Right atrium auricular region (tissue), 2 donors: ENCODE data around the gene CPED1. TPM values are rescaled to one million over a fixed set of nuclear protein-coding genes. Genes with fewer than 3 reads are reported as not detected.

ENCODE experiments used
- DNase-seq: peaks from one replicate; pipeline ENCODE4 v3.0.0-alpha.2; 2019; ENCODE audit warnings: low spot score
- H3K27ac ChIP-seq, 2 donors: fragments of 200-600 bp; sonication (generic); 1 replicate in 1 of 2; 2 replicates in 1 of 2; pipeline ENCODE4 v1.5.1; 2016 to 2019
- H3K27me3 ChIP-seq, 2 donors: fragments of 200-600 bp; sonication (generic); one replicate each; pipeline versions ENCODE4 v1.5.1 to v1.6.0; 2017 to 2019
- H3K36me3 ChIP-seq: fragments of 200-600 bp; sonication (generic); one replicate; pipeline ENCODE4 v1.5.1; 2016
- H3K4me1 ChIP-seq, 2 donors: fragments of 200-600 bp; sonication (generic); one replicate each; pipeline versions ENCODE4 v1.5.1 to v1.6.0; 2017 to 2019
- H3K4me3 ChIP-seq, 2 donors: fragments of 200-600 bp; sonication (generic); 1 replicate in 1 of 2; 2 replicates in 1 of 2; pipeline ENCODE4 v1.5.1; 2017 to 2019; ENCODE audit warnings: mild to moderate bottlenecking in 1 of 2, moderate library complexity in 1 of 2
- H3K9me3 ChIP-seq, 2 donors: fragments of 200-600 bp; sonication (generic); one replicate each; pipeline ENCODE4 v1.5.1; 2019
- CTCF ChIP-seq, 2 donors: fragments of 200-600 bp; sonication (generic); IDR thresholded peaks; one replicate each; pipeline ENCODE4 v1.5.1; 2019; ENCODE audit warnings: antibody characterized with exemption in 2 of 2
- total RNA-seq, 2 donors: library from RNA; depleted of rRNA; stranded (reverse); fragments of >200 nt; gene quantifications; one replicate each; pipeline ENCODE4 v1.1.0, GENCODE V29; 2016

Gene CPED1
- total RNA-seq, 2 donors from 2014 or later, result 13.8 to 19.0 TPM

DNA sequence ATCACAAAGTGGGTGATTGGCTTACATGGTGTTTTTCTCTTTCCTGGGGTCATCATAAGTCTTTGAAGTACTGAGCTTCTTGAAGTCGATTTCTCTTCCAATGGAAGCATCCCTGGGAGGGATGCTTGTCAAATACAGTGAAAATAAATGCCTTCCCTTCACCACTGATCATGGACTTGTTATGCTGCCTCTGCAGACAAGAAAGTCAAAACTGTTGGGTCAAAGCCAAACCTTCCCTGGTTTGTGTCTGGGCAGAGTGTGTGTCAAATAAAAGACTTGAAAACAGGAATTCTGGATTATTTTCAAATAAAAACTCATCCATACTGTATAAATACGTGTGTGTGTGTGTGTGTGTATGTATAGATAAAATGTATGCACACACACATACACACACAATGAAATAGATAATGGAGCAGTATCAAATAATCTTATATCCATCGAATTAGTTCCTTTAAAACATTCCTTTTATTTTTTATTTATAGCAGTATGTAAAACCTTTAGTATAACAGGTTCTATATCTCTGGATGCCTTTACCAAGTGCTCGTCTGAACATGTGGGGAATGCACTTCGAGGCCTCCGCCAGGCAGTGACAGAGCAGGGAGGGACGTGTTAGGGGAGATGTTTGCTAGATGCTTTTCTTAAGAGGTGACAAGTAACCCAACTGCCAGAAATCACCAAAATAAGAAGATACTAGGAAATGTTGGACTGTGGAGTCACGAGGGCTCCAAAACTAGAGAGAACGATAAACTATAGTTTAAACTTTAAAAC is 313.1 kb downstream of the CPED1 start:
- TF ChIP-seq CTCF (IDR thresholded peaks at IDR 0.05), result no peak

GRCh38 chr7:121302214-121302745 is 313.8 kb downstream of the CPED1 start:
- Histone ChIP-seq H3K4me1 (no peaks in the 10 kb centered on the region), H3K27me3 (no peaks in the 10 kb centered on the region), H3K9me3 (no peaks in the 10 kb centered on the region), H3K36me3 (no peaks in the 10 kb centered on the region), H3K4me3 (no peak overlapping the region), H3K27ac (no peak overlapping the region)
- TF ChIP-seq CTCF (IDR thresholded peaks at IDR 0.05), result no peak
- DNase-seq, result no peak

More for the DNA sequence above, 313.1 kb downstream of the CPED1 start:
- Histone ChIP-seq H3K4me1 (no peaks in the 10 kb centered on the region), H3K4me3 (no peak overlapping the region), H3K27ac (no peak overlapping the region), H3K36me3 (no peaks in the 10 kb centered on the region), H3K9me3 (no peaks in the 10 kb centered on the region), H3K27me3 (no peaks in the 10 kb centered on the region)
- DNase-seq, result no peak

DNA sequence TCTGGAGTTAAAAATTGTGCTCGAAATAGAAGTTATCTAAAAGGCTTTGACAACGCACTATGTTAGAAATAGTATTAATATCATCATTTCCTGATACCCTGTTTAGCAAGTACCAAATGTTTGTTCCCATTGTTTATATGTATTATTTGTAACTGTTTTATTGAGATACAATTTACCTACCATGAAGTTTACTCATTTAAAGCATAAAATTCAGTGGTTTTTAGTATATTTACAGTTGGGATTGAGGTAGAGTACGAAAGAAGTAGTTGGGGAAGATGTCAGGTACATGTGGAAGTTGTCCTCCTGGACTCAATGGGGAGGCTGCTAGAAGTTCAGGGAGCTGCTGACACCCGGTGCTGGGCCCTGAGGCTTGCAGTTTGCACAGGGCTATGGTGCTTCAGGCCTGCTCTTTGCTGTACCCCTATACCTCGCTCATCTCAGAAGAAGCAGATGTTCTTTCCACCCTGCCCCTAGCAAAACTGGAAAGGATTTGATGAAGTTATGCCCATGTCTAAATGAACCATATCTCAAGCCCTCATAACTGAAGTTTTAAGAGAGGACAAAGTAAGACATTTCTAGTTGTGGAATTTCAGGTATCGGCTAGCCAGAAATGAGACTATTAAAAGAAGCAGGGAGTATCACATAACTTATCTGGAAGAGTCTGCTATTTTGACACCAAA is 315.1 kb downstream of the CPED1 start:
- H3K4me1 ChIP-seq, result no peaks in the 10 kb centered on the region
- no peak overlapping the region for H3K4me3 ChIP-seq
- no peaks in the 10 kb centered on the region for H3K36me3 ChIP-seq
- H3K27ac ChIP-seq, result no peak overlapping the region
- no peaks in the 10 kb centered on the region for H3K9me3 ChIP-seq
- no peak for TF ChIP-seq CTCF (IDR thresholded peaks at IDR 0.05)
- DNase-seq, result no peak
- no peaks in the 10 kb centered on the region for H3K27me3 ChIP-seq

GRCh38 chr7:121304102-121304658 is 315.7 kb downstream of the CPED1 start:
- Histone ChIP-seq H3K27ac (no peak overlapping the region), H3K27me3 (no peaks in the 10 kb centered on the region), H3K4me1 (no peaks in the 10 kb centered on the region), H3K36me3 (no peaks in the 10 kb centered on the region), H3K4me3 (no peak overlapping the region), H3K9me3 (no peaks in the 10 kb centered on the region)
- no peak for DNase-seq
- TF ChIP-seq CTCF (IDR thresholded peaks at IDR 0.05), result no peak

- Histone ChIP-seq H3K27me3 (no peaks in the 10 kb centered on the region), H3K36me3 (no peaks in the 10 kb centered on the region), H3K4me1 (no peaks in the 10 kb centered on the region), H3K27ac (no peak overlapping the region), H3K9me3 (no peaks in the 10 kb centered on the region), H3K4me3 (no peak overlapping the region)
- DNase-seq, result no peak
- no peak for TF ChIP-seq CTCF (IDR thresholded peaks at IDR 0.05)
Observed at GRCh38 chr7:121305109-121305508, 316.6 kb downstream of the CPED1 start.
